ENCODE measurements around the gene POT1. TPM values are rescaled to one million over a fixed set of nuclear protein-coding genes. Genes with fewer than 3 reads are reported as not detected.

The POT1 gene
- total and polyA plus RNA-seq, 2 experiments from 2014 or later: 12.0 to 40.4 TPM

DNA sequence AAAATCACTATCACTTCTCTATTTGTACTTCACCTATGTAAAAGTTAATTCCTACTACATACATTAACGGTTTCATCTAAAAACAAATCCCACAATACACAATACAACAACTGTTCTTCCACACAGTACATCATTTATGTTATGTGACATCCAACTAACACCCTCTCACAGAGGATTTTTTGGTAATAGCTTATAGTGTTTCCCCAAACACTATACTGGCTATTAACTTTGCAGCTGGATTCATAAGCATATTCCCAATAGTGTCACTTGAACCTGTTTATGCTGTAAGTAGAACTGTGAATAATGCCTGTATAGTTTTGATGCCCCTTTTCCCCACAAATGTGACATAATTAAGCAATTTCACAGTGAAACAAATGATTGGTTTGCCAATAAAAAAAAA is 49.9 kb downstream of the POT1 start:
- H3K4me2 ChIP-seq: no peak overlapping the region
- no peak overlapping the region for H3K4me3 ChIP-seq
- no peak overlapping the region for H2AFZ ChIP-seq
- DNase-seq (ENCODE audit: low spot score) (no peak), ATAC-seq (no peak)
- H3K36me3 ChIP-seq (ENCODE audit: insufficient read depth): no peaks in the 10 kb centered on the region
- Mint-ChIP-seq H3K4me3 (no peak overlapping the region), H3K9me3 (no peaks in the 10 kb centered on the region), H3K27ac (no peak overlapping the region), H3K4me1 (0 out of 3 replicates have a peak, but pooled peaks cover 2% of the 10 kb centered on the region), H3K36me3 (ENCODE audit: low read depth) (no peaks in the 10 kb centered on the region), H3K27me3 (ENCODE audit: insufficient read depth, low read depth, poor library complexity) (no peaks in the 10 kb centered on the region)
- H3K27ac ChIP-seq (ENCODE audit: low read depth): no peak overlapping the region
- H4K20me1 ChIP-seq (replicated peaks; ENCODE audit: insufficient read depth): no peaks in the 10 kb centered on the region
- TF ChIP-seq EZH2phosphoT487 (IDR thresholded peaks at IDR 0.05; ENCODE audit: unreplicated experiment): no peak
- TF ChIP-seq JUNB (IDR thresholded peaks at IDR 0.05; ENCODE audit: unreplicated experiment): no peak
- TF ChIP-seq, protein P1, sequence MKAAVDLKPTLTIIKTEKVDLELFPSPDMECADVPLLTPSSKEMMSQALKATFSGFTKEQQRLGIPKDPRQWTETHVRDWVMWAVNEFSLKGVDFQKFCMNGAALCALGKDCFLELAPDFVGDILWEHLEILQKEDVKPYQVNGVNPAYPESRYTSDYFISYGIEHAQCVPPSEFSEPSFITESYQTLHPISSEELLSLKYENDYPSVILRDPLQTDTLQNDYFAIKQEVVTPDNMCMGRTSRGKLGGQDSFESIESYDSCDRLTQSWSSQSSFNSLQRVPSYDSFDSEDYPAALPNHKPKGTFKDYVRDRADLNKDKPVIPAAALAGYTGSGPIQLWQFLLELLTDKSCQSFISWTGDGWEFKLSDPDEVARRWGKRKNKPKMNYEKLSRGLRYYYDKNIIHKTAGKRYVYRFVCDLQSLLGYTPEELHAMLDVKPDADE (IDR thresholded peaks at IDR 0.05): no peak
- TF ChIP-seq EZH2 (IDR thresholded peaks at IDR 0.05; ENCODE audit: low read depth, unreplicated experiment): no peak
- TF ChIP-seq CREB1 (CRISPR knock-in tag; IDR thresholded peaks at IDR 0.05; ENCODE audit: low read depth): no peak
- TF ChIP-seq STAT1 (IDR thresholded peaks at IDR 0.05; ENCODE audit: unreplicated experiment): no peak
- TF ChIP-seq NANOG (IDR thresholded peaks at IDR 0.05; ENCODE audit: borderline replicate concordance): no peak
- TF ChIP-seq, protein P2, sequence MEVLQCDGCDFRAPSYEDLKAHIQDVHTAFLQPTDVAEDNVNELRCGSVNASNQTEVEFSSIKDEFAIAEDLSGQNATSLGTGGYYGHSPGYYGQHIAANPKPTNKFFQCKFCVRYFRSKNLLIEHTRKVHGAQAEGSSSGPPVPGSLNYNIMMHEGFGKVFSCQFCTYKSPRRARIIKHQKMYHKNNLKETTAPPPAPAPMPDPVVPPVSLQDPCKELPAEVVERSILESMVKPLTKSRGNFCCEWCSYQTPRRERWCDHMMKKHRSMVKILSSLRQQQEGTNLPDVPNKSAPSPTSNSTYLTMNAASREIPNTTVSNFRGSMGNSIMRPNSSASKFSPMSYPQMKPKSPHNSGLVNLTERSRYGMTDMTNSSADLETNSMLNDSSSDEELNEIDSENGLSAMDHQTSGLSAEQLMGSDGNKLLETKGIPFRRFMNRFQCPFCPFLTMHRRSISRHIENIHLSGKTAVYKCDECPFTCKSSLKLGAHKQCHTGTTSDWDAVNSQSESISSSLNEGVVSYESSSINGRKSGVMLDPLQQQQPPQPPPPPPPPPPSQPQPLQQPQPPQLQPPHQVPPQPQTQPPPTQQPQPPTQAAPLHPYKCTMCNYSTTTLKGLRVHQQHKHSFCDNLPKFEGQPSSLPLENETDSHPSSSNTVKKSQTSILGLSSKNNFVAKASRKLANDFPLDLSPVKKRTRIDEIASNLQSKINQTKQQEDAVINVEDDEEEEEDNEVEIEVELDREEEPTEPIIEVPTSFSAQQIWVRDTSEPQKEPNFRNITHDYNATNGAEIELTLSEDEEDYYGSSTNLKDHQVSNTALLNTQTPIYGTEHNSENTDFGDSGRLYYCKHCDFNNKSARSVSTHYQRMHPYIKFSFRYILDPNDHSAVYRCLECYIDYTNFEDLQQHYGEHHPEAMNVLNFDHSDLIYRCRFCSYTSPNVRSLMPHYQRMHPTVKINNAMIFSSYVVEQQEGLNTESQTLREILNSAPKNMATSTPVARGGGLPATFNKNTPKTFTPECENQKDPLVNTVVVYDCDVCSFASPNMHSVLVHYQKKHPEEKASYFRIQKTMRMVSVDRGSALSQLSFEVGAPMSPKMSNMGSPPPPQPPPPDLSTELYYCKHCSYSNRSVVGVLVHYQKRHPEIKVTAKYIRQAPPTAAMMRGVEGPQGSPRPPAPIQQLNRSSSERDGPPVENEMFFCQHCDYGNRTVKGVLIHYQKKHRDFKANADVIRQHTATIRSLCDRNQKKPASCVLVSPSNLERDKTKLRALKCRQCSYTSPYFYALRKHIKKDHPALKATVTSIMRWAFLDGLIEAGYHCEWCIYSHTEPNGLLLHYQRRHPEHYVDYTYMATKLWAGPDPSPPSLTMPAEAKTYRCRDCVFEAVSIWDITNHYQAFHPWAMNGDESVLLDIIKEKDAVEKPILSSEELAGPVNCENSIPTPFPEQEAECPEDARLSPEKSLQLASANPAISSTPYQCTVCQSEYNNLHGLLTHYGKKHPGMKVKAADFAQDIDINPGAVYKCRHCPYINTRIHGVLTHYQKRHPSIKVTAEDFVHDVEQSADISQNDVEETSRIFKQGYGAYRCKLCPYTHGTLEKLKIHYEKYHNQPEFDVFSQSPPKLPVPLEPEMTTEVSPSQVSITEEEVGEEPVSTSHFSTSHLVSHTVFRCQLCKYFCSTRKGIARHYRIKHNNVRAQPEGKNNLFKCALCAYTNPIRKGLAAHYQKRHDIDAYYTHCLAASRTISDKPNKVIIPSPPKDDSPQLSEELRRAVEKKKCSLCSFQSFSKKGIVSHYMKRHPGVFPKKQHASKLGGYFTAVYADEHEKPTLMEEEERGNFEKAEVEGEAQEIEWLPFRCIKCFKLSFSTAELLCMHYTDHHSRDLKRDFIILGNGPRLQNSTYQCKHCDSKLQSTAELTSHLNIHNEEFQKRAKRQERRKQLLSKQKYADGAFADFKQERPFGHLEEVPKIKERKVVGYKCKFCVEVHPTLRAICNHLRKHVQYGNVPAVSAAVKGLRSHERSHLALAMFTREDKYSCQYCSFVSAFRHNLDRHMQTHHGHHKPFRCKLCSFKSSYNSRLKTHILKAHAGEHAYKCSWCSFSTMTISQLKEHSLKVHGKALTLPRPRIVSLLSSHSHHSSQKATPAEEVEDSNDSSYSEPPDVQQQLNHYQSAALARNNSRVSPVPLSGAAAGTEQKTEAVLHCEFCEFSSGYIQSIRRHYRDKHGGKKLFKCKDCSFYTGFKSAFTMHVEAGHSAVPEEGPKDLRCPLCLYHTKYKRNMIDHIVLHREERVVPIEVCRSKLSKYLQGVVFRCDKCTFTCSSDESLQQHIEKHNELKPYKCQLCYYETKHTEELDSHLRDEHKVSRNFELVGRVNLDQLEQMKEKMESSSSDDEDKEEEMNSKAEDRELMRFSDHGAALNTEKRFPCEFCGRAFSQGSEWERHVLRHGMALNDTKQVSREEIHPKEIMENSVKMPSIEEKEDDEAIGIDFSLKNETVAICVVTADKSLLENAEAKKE (CRISPR knock-in tag; IDR thresholded peaks at IDR 0.05): no peak
- TF ChIP-seq, protein P3, sequence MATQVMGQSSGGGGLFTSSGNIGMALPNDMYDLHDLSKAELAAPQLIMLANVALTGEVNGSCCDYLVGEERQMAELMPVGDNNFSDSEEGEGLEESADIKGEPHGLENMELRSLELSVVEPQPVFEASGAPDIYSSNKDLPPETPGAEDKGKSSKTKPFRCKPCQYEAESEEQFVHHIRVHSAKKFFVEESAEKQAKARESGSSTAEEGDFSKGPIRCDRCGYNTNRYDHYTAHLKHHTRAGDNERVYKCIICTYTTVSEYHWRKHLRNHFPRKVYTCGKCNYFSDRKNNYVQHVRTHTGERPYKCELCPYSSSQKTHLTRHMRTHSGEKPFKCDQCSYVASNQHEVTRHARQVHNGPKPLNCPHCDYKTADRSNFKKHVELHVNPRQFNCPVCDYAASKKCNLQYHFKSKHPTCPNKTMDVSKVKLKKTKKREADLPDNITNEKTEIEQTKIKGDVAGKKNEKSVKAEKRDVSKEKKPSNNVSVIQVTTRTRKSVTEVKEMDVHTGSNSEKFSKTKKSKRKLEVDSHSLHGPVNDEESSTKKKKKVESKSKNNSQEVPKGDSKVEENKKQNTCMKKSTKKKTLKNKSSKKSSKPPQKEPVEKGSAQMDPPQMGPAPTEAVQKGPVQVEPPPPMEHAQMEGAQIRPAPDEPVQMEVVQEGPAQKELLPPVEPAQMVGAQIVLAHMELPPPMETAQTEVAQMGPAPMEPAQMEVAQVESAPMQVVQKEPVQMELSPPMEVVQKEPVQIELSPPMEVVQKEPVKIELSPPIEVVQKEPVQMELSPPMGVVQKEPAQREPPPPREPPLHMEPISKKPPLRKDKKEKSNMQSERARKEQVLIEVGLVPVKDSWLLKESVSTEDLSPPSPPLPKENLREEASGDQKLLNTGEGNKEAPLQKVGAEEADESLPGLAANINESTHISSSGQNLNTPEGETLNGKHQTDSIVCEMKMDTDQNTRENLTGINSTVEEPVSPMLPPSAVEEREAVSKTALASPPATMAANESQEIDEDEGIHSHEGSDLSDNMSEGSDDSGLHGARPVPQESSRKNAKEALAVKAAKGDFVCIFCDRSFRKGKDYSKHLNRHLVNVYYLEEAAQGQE (IDR thresholded peaks at IDR 0.05; ENCODE audit: unreplicated experiment): no peak
- no peaks in the 10 kb centered on the region for H3K9me2 ChIP-seq (ENCODE audit: insufficient read depth)
- no peaks in the 10 kb centered on the region for H3K79me2 ChIP-seq (replicated peaks; ENCODE audit: insufficient read depth)
- no peaks in the 10 kb centered on the region for H3K27me3 ChIP-seq (ENCODE audit: insufficient read depth)
- H3F3A ChIP-seq (replicated peaks; ENCODE audit: low read depth): no peaks in the 10 kb centered on the region
- H3K4me1 ChIP-seq (ENCODE audit: insufficient read depth): no peaks in the 10 kb centered on the region

All from GM23338 (cell line).